Erythroblast (primary cell): ENCODE measurements around the gene GABBR1.

Experiments
- GATA1 ChIP-seq: IDR thresholded peaks from 2 replicates; pipeline ENCODE4 v1.6.1; 2011; ENCODE audit warnings: low read depth, mild to moderate bottlenecking, control low read depth, low read length, moderate library complexity
- POLR2A ChIP-seq: IDR thresholded peaks from 2 replicates; pipeline ENCODE4 v1.6.1; 2011; ENCODE audit warnings: mild to moderate bottlenecking, low read length

- no peak for TF ChIP-seq POLR2A
- no peak for TF ChIP-seq GATA1
Measured at GRCh38 chr6:29566856-29567255, 66.1 kb downstream of the GABBR1 start.
